ENCODE data around the gene PTGES2.

DNA sequence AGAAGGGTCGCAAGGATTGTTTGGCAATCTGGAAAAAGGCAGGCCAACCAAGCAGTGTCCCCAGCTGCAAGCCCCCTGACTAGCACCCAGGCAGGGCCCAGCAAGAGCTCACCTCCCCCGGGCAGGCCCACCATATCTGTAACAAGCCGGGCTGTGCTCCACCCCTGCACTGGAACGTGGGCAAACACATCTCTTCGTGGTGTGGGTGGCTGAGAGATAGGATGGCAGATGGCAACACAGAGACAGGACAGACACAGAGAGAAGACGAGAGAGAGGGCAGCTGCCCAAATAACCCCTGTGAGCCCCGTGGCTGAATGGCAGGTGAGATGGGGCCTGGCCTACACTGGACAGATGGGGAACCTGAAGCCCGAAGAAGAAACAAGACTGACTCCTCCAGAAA is 42.0 kb upstream of the PTGES2 start:
- TF ChIP-seq CTCF (IDR thresholded peaks at IDR 0.05) (no peak), REST (IDR thresholded peaks at IDR 0.05; ENCODE audit: insufficient read depth in 1 of 2, low read depth in 2 of 2, low read length in 1 of 2) (no peak), POLR2AphosphoS5 (IDR thresholded peaks at IDR 0.05; ENCODE audit: low read depth, low read length) (no peak), TCF7L2 (IDR thresholded peaks at IDR 0.05; ENCODE audit: low read depth, low read length) (no peak), SIN3A (IDR thresholded peaks at IDR 0.05; ENCODE audit: borderline replicate concordance, insufficient read depth, low read depth, low read length) (no peak)
